Breast epithelium (tissue), 3 donors: ENCODE data around the gene SERINC5.

ENCODE experiments used
- CTCF ChIP-seq, 3 donors: fragments of 450-650 bp; IDR thresholded peaks; one replicate each; pipeline ENCODE4 v1.5.1; 2016 to 2017; ENCODE audit warnings: antibody characterized with exemption in 3 of 3, mild to moderate bottlenecking in 3 of 3, moderate library complexity in 3 of 3
- POLR2A ChIP-seq: fragments of 450-650 bp; IDR thresholded peaks from one replicate; pipeline ENCODE4 v1.6.1; 2016; ENCODE audit warnings: antibody characterized with exemption, mild to moderate bottlenecking, moderate library complexity
- POLR2AphosphoS5 ChIP-seq, 3 donors: sonication (generic); formaldehyde crosslinking; IDR thresholded peaks; one replicate each; pipeline ENCODE4 v1.6.1; 2017; ENCODE audit warnings: antibody characterized with exemption in 3 of 3

DNA sequence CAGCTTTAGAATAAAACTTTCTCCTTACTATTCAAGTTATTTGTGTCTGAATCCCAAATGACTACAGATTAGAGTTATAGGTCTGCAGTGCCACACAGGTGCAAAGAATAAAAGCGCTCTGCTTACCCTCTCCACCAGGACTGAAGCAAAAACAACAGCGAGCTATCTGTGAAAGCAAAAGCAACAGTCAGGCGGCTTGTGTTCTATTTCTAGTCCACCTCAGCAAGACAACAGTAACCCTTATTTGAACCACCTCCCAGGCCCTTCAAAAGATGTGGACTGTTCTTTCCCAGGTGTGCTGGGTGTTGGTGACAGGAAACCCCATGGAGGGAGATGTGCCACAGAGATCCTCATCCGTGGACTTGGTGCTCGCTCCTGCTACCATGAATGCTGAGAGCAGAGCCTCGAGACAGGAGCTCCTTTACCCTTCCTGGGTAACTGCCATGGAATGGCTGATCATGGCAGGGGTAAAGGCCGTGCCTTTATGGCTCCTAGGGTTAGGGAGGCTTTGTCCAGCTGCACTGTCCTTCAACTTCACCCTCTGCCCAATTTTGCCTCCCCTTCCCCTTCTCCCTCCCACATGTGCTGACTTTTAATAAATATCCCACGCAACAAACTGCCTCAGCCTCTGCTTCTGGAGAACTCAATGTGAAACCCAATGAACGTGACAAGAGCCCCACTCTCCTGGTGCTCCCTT lies 108.6 kb downstream of the SERINC5 start:
- TF ChIP-seq CTCF (IDR thresholded peaks at IDR 0.05) (no peak), POLR2A (no peak), POLR2AphosphoS5 (IDR thresholded peaks at IDR 0.05) (no peak)
